IPS-20b (cell line): ENCODE results near the gene MTUS2.

Experiments
- H3K27ac ChIP-seq: one replicate; pipeline ENCODE4 v1.5.1; 2013; ENCODE audit warnings: low read length
- H3K27me3 ChIP-seq: 2 replicates; pipeline ENCODE4 v1.6.1; 2013; ENCODE audit warnings: mild to moderate bottlenecking, low read length, inconsistent platforms; ENCODE audit not compliant: insufficient read depth
- H3K36me3 ChIP-seq: 2 replicates; pipeline ENCODE4 v1.6.1; 2013; ENCODE audit warnings: low read depth, mild to moderate bottlenecking, inconsistent platforms, low read length, moderate library complexity; ENCODE audit not compliant: insufficient read depth
- H3K4me1 ChIP-seq: 2 replicates; pipeline ENCODE4 v1.6.1; 2013; ENCODE audit warnings: mild to moderate bottlenecking, control low read depth, inconsistent platforms, low read length, moderate library complexity; ENCODE audit not compliant: insufficient read depth
- H3K4me3 ChIP-seq: 2 replicates; pipeline ENCODE4 v1.5.1; 2013; ENCODE audit warnings: mild to moderate bottlenecking, low read length, inconsistent platforms
- H3K9ac ChIP-seq: 2 replicates; pipeline ENCODE4 v1.6.1; 2013; ENCODE audit warnings: low read depth, mild to moderate bottlenecking, inconsistent platforms, low read length, moderate library complexity
- H3K9me3 ChIP-seq: 2 replicates; pipeline ENCODE4 v1.6.1; 2013; ENCODE audit warnings: mild to moderate bottlenecking, low read depth, low read length, inconsistent platforms; ENCODE audit not compliant: insufficient read depth

The MTUS2 gene

DNA sequence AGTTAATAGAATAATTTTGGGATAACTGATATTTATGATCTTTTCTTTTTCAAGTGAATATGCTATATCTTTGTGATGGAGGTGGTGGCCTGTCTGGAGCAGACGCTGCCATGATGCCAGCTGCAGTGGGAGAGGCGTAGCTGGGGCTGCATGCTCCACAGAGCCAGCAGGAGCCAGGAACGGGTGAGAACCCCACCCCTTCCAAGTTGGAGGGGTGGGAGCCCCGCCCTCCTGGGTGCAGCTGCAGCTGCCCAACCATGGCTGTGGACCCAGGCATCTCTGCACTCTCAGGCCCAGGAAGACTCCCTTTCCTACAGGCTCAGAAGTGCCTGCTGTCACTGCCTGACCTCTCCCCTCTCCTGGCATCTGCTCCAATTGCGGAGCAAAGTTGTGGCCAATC lies 402.3 kb downstream of the MTUS2 start:
- H3K9ac ChIP-seq: no peak overlapping the region
- H3K4me1 ChIP-seq: no peaks in the 10 kb centered on the region
- H3K27ac ChIP-seq: no peak overlapping the region
- no peaks in the 10 kb centered on the region for H3K36me3 ChIP-seq
- no peaks in the 10 kb centered on the region for H3K27me3 ChIP-seq
- peaks cover 21% of the 10 kb centered on the region for H3K9me3 ChIP-seq
- no peak overlapping the region for H3K4me3 ChIP-seq

GRCh38 chr13:29224206-29224605 lies 404.1 kb downstream of the MTUS2 start:
- H3K27me3 ChIP-seq: no peaks in the 10 kb centered on the region
- no peaks in the 10 kb centered on the region for H3K36me3 ChIP-seq
- H3K4me1 ChIP-seq: no peaks in the 10 kb centered on the region
- no peak overlapping the region for H3K4me3 ChIP-seq
- no peak overlapping the region for H3K9ac ChIP-seq
- no peak overlapping the region for H3K27ac ChIP-seq
- H3K9me3 ChIP-seq: peaks cover 21% of the 10 kb centered on the region

DNA sequence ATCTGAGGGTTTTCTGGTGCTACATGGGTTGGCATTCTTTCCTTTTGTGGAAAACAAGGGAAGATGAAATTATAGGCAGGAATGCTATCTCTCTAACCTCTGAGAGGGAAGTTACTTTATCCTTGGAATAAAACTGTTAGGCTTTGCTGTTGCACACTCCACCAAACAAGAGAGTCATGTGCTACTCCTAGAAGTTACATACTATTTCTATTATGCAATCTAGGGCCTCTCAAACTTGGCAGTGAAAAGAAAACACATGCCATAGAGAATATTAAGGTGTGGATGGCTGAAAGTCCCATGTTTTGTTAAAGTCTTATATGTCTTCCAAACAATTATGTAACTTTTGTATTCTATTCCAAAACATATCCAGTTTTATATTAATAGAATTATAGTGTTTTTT lies 407.4 kb downstream of the MTUS2 start:
- H3K36me3 ChIP-seq: no peaks in the 10 kb centered on the region
- no peak overlapping the region for H3K9ac ChIP-seq
- no peak overlapping the region for H3K4me3 ChIP-seq
- H3K27ac ChIP-seq: no peak overlapping the region
- H3K27me3 ChIP-seq: no peaks in the 10 kb centered on the region
- H3K9me3 ChIP-seq: peaks cover 17% of the 10 kb centered on the region
- no peaks in the 10 kb centered on the region for H3K4me1 ChIP-seq

DNA sequence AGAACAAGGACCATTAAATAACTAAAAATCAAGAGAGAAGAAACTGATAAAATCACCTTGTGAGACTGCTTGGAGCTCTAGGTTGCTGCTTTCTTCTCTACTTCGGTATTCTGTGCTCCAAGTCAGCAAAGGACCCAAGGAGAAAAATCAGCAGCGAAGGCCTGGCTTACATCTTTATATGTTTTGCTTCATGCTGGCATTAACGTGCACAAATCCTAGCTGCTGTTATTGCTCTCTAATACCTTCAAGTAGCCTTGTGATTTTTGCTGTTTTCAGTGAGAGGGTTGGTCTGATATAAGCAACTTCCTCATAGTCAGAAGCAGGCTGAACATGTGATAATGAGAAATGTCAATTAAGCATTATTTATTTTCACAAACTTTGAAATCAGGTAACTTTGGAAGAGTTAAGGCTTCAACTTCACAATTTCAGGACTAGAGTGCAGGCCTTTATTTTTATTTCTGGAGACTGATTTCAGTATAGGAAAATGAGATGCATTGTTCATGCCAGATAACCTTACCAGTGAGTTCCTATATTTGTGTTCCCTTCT lies 410.2 kb downstream of the MTUS2 start:
- Histone ChIP-seq H3K36me3 (no peaks in the 10 kb centered on the region), H3K9me3 (no peaks in the 10 kb centered on the region), H3K4me1 (no peaks in the 10 kb centered on the region), H3K27ac (no peak overlapping the region), H3K9ac (no peak overlapping the region), H3K4me3 (no peak overlapping the region), H3K27me3 (no peaks in the 10 kb centered on the region)

GRCh38 chr13:29239653-29240525 lies 419.8 kb downstream of the MTUS2 start:
- Histone ChIP-seq H3K36me3 (no peaks in the 10 kb centered on the region), H3K27ac (no peak overlapping the region), H3K27me3 (no peaks in the 10 kb centered on the region), H3K9ac (no peak overlapping the region), H3K4me3 (no peak overlapping the region), H3K9me3 (no peaks in the 10 kb centered on the region), H3K4me1 (no peaks in the 10 kb centered on the region)

DNA sequence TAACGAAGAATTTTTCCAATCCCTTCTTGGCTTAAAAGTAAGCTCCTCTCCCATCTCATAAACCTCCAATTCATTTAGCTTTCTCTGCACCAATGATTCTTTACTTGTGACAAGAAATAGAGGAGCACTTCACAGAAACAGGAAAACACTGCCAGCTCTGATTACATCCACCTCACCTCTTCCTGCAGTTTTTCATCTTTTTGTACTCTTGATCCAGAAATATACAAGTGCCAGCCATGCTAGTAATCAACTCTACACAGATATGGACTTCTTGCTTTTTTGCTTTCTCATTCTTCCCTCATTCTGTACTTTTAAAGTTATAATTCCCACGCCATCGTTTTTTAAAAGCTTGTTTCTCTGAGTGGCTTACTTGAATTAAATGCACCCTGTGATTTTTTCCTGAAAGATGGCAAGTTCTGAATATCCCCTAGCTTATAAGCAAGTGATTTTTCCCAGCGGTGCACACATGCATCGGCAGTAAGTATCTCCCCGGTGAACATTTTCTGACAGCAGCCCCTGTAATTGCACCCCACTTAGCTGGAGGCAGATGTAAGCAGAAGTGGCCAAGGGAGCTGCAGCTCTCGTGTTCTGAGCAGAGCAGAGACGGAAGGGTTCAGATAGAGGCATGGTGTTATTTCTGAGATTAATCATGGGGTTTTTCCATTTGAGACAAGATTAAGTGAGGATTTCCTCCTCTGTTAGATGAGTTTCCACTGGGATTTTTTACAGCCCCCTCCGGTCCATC lies 434.7 kb downstream of the MTUS2 start:
- Histone ChIP-seq H3K4me3 (no peak overlapping the region), H3K4me1 (no peaks in the 10 kb centered on the region), H3K27ac (no peak overlapping the region), H3K36me3 (no peaks in the 10 kb centered on the region), H3K27me3 (no peaks in the 10 kb centered on the region), H3K9me3 (no peaks in the 10 kb centered on the region), H3K9ac (no peak overlapping the region)

GRCh38 chr13:29255567-29255966 lies 435.4 kb downstream of the MTUS2 start:
- no peak overlapping the region for H3K27ac ChIP-seq
- H3K9me3 ChIP-seq: no peaks in the 10 kb centered on the region
- H3K4me3 ChIP-seq: no peak overlapping the region
- H3K9ac ChIP-seq: no peak overlapping the region
- H3K4me1 ChIP-seq: no peaks in the 10 kb centered on the region
- H3K27me3 ChIP-seq: no peaks in the 10 kb centered on the region
- no peaks in the 10 kb centered on the region for H3K36me3 ChIP-seq

GRCh38 chr13:29260684-29261083 lies 440.5 kb downstream of the MTUS2 start:
- Histone ChIP-seq H3K4me3 (no peak overlapping the region), H3K27me3 (no peaks in the 10 kb centered on the region), H3K9ac (no peak overlapping the region), H3K4me1 (no peaks in the 10 kb centered on the region), H3K9me3 (no peaks in the 10 kb centered on the region), H3K36me3 (no peaks in the 10 kb centered on the region), H3K27ac (no peak overlapping the region)

DNA sequence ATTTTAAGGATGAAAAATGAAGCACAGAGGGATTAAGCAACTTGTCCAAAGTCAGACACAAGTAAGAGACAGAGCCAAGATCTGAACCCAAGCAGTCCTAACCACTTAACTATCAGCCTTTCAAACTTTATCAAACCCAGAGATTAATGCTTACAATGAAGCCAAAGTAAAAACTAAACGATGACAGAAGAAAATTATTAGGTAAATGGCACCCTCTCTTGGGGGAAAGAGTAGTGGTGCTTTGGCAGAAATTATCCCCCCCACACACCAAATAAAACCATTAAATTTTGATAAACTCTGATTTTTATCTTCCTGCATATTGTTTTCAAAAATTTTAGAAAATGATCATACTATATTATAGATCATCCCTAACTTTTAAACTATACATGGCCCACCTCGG lies 446.1 kb downstream of the MTUS2 start:
- Histone ChIP-seq H3K9ac (no peak overlapping the region), H3K4me1 (no peaks in the 10 kb centered on the region), H3K9me3 (no peaks in the 10 kb centered on the region), H3K27ac (no peak overlapping the region), H3K4me3 (no peak overlapping the region), H3K27me3 (no peaks in the 10 kb centered on the region), H3K36me3 (no peaks in the 10 kb centered on the region)

GRCh38 chr13:29266756-29267733 lies 446.9 kb downstream of the MTUS2 start:
- H3K27ac ChIP-seq: no peak overlapping the region
- no peaks in the 10 kb centered on the region for H3K9me3 ChIP-seq
- no peaks in the 10 kb centered on the region for H3K36me3 ChIP-seq

DNA sequence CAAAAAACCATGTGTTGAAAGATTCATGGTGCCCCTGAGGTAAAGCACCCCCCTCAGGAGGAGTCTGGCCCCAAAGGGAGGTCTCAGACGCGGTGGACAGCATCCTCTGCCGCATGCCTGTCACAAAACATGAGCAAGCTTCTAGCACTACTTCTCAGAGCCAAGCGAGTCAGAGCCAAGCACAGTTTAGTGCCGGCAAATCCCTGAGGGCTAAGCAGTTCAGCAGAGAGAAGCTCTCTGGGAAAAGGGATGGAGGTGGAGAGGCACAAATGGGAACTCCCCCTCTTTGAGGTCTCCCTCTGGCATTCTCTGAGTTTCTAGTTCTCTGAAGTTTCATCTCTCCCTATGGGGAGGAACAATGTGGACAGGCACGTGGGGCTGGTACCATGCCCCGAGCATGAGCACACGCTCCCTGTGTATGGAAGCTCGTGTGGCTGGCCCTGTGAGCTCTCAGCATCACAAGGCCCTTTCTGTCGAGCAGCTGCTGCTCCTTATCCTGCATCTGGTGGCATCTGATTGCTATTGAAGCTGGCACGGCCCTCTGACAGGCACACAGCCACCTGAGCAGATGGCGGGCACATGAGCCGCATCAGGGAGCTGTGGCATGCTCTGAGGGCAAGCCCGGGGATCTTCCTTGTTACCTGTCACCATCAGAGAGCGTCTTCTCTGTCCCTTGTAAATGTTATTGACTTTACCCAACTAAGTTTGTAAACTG lies 450.3 kb downstream of the MTUS2 start:
- Histone ChIP-seq H3K4me3 (no peak overlapping the region), H3K27me3 (no peaks in the 10 kb centered on the region), H3K9ac (no peak overlapping the region), H3K36me3 (no peaks in the 10 kb centered on the region), H3K9me3 (no peaks in the 10 kb centered on the region), H3K27ac (no peak overlapping the region), H3K4me1 (no peaks in the 10 kb centered on the region)

More at GRCh38 chr13:29266756-29267733, 446.9 kb downstream of the MTUS2 start:
- Histone ChIP-seq H3K4me1 (no peaks in the 10 kb centered on the region), H3K27me3 (no peaks in the 10 kb centered on the region), H3K4me3 (no peak overlapping the region), H3K9ac (no peak overlapping the region)
